ENCODE measurements around the gene P2RY13.
A peak's percentile ranks its signal among the peaks of the same experiment; 100 is the strongest.

Gene P2RY13

GRCh38 chr3:151329363-151329762 lies at the start of gene P2RY13:
P2RY13 (minus strand) TSS chr3:151329549; CDS start chr3:151329528, 21 bp downstream.
- FAIRE-seq: no peak

DNA sequence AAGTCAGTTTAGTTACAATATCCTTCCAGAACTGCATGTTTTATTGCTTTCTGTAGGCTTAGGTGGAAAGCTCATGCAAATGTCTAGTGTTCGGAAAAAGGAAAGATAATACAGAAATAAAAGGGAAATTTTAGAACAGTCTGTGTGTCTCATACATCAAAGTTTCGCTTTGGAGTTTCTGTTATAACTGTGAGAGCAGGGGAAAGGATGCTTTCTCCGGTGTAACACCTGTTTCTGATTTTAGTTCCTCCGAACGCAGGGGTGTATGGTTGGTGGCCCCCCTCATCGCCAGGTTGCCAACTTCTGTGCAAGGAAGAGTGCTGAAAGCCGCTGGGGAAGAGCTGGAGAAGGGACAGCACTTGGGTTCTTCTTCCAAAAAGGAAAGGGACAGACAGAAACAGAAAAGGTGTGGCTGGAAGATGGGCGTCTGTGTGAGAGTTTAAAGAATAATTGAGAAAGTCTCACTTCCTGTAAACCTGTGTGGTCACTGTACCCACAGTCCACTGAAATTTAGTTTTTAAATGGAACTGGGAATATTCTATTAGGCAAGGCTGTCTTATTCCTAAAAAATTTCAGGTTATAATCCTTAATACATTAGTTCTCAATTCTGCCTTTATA lies 48.5 kb upstream of the P2RY13 start:
- FAIRE-seq: no peak

GRCh38 chr3:151372063-151372820 lies 42.9 kb upstream of the P2RY13 start:
- FAIRE-seq: no peak

DNA sequence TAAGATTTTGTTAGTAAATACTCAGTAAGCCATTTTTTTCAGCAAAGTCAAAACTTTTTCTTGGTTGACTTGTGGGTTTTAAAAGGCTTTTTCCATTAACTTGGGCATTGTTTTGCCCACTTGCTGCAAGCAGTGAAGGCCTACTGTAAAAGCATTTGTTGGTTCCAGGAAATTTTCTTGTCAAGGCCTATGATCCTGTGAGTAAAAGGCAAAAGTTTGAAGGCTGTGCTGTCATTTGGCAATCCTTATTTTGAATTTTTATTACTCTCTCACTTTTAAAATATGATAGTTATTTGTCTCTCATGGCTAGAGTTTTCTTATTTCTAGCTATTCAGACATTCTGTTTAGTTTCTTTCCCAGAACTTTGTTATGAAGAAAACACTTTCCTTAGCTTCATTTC lies 42.2 kb upstream of the P2RY13 start:
- FAIRE-seq: no peak

- no peak for FAIRE-seq
These were observed 38.1 kb upstream of the P2RY13 start for GRCh38 chr3:151367448-151367847.

- no peak for FAIRE-seq
These were observed 37.6 kb upstream of the P2RY13 start for GRCh38 chr3:151366993-151367392.

DNA sequence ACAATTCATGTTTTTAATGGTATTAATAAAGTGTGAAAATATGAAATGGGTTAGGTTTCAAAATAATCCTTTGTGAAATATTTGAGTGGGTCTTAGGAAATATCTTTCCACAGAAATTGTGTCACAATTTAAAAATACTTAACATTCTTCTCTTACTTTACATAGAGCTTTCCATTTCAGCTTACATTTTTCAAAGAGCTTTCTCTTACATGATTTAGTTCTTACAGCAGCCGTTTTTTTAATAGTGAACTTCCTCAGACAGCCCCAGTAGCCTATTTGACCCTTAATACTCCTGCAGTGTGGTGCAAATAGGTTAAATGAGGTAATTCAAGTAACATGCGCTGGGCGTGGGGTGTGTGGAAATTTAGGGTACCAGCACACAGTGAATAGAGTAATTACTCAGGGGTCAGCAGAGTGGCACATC lies 33.4 kb upstream of the P2RY13 start:
- FAIRE-seq: no peak

DNA sequence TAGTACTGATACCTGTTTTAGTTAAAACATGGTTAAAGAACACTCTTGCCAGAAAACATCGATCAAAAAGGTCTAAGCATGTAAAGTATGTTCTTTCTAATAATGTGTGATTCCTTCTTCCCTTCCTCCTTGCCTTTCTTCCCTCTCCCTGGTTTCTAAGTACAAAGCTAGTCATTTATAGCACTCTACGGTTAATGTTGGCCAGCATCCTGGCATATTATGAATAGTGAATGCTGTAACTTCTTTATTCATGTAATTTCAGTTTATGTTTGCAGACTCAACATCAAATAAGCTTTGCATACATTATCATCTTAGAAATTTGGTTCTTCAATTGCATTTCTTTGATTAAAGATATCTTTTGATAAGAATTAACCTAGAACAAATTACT lies 28.1 kb upstream of the P2RY13 start:
- no peak for FAIRE-seq

GRCh38 chr3:151356794-151357462 lies 27.6 kb upstream of the P2RY13 start:
- no peak for FAIRE-seq

GRCh38 chr3:151351648-151352047 lies 22.3 kb upstream of the P2RY13 start:
- FAIRE-seq: no peak

GRCh38 chr3:151351219-151351618 lies 21.9 kb upstream of the P2RY13 start:
- no peak for FAIRE-seq

DNA sequence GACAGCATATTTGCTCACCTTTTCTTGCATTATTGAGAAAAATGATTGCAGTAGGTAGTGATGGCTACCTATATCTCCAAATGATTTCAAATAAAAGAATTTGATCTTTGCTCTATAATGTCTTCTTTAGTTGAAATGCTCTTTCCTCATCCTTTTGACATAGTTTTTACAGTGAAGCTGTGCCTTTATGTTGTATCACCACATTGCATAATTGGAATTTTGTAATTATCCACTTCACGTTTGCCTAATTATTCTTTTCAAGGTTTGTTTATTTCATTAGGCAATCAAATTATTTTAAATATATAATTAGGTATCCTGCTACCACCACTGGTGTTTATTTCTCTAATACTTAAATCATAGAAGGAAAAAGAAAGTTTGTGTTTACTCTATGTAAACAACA lies 21.3 kb upstream of the P2RY13 start:
- FAIRE-seq: no peak

GRCh38 chr3:151347432-151347831 lies 18.1 kb upstream of the P2RY13 start:
- FAIRE-seq: no peak

DNA sequence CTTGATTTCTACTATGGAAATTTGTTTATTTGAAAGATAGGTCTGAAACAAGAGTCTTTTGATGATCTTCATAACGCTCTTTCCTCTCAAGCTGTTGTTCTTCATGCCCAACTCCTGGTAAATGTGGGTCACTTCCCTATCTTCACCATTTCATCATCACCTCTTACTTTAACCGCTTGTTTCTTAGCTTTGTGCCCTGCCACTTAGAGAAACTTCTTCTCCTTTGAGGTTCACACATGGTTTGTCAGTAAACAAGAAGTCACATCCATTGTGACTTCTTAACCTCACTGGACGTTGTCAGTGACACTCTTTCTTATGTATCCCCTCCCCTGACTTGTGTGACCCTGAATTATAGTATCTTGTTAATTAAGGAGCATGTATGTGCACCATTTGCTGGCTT lies 16.9 kb upstream of the P2RY13 start:
- no peak for FAIRE-seq

- no peak for FAIRE-seq
These were observed 16.5 kb upstream of the P2RY13 start for GRCh38 chr3:151345859-151346258.

DNA sequence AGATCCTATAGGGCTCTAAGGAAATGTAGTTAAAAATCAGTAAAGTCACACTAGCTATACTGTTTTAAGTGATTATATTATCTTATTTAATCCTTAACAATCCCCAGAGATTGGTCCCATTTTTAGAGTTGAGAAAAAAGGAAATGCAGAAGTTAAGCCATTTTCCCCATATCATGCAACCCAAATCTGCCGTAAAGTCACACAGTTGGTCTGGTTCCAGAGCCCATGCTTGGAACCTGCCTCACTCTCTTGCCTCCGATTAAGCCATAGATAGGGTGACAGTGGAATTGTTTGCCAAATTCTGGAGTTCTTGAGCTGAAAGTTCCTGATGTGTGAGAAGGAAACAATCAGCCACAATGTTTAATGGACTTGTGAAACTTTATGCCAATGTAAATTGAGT lies 2.3 kb upstream of the P2RY13 start:
- no peak for FAIRE-seq

- FAIRE-seq: no peak
These were observed 1.6 kb upstream of the P2RY13 start for GRCh38 chr3:151330899-151331298.

- FAIRE-seq: no peak
These were observed 1.0 kb upstream of the P2RY13 start for GRCh38 chr3:151330379-151330778.

GRCh38 chr3:151328298-151328995 lies 902 bp downstream of the P2RY13 start:
- FAIRE-seq: no peak

DNA sequence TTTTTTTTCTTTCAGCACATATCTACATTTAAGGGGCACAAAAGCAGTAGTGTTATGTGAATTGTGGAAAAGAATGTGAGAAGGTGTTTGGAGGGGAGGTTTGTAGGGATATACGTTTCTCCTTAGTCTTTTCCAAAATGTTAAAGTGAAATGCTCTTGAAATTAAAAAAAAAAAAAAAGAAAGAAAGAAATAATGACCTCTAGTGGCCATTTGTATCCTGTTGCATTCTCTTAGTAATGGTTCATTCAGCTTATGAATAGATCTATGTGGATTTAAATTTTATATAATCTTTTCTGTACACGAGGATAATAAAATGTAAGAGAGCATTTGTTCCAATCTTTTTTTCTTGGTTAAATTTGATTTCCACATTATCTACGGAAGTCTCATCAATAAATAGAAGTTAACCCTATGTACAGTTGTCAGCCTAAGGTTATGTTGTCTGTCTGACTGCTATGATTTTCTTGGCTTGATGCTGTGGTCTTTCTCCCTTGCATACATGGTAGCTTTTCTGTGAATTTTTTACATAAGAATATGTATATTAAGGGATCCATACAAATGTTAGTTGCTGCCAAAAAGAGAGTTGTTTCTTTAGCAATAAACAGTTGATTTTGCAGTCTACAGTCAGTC lies 1.7 kb downstream of the P2RY13 start:
- FAIRE-seq: peak; percentile 68

DNA sequence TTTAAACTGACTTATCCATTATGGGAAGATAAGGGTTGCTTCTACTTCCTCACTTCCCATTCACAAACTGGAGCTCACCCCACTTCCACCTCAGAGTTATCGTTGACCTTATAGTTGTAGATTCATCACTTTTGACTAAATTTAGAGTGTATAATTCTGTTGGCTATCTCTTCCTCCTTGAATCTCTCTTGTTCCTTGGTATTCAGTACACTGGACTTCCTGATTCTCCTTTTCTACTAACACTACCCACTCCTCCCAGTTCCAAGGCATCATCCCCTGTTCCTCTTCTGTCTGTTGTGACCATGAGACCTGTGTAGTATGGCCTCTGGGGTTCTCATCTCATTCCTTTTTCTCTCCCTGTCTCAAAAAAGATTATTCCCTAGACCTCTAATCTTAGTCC lies 6.8 kb downstream of the P2RY13 start:
- no peak for FAIRE-seq

GRCh38 chr3:151321526-151321925 lies 7.8 kb downstream of the P2RY13 start:
- no peak for FAIRE-seq

DNA sequence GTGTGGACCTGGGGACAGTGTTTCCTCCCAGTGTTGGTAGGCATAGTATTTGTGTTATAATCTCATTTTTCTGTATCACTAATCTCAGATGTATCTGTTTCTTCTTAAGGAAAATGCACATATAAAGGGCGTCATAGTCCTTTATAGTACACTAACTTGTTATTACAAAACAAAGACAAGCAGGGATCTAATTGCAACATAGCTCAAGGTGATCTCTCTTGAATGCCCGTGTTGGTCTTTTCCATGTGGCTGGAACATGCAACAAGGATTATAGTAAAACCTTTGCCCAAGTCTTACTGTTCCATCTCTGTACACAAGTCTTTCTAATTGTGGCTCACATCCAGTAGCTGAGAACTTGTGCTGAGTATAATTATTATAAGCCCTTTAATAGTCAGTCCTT lies 9.2 kb downstream of the P2RY13 start:
- no peak for FAIRE-seq

All from colon (tissue), 2 donors.